Fibroblast of villous mesenchyme (primary cell): ENCODE results near the gene CERT1. TPM values are rescaled to one million over a fixed set of nuclear protein-coding genes. Genes with fewer than 3 reads are reported as not detected.

ENCODE experiments used
- DNase-seq: peaks from one replicate; pipeline ENCODE4 v3.0.0-alpha.2; 2010; ENCODE audit warnings: low read depth
- H3K4me3 ChIP-seq: 2 replicates; pipeline ENCODE4 v1.5.1; 2011; ENCODE audit warnings: low read depth, mild to moderate bottlenecking, low read length
- CTCF ChIP-seq: IDR thresholded peaks from 2 replicates; pipeline ENCODE4 v1.5.1; 2012; ENCODE audit warnings: low read depth, mild to moderate bottlenecking, low read length; ENCODE audit not compliant: insufficient read depth
- small RNA-seq: library from RNA; depleted of rRNA; stranded (forward); fragments of <200 nt; gene quantifications from one replicate; pipeline ENCODE3, GENCODE V24; 2012
- total RNA-seq: library from RNA; depleted of rRNA; stranded (reverse); fragments of >200 nt; gene quantifications from 2 replicates; pipeline ENCODE4 v1.2.3, GENCODE V29; 2012

CERT1 gene
- total RNA-seq, 1 donor = 27.2 TPM

DNA sequence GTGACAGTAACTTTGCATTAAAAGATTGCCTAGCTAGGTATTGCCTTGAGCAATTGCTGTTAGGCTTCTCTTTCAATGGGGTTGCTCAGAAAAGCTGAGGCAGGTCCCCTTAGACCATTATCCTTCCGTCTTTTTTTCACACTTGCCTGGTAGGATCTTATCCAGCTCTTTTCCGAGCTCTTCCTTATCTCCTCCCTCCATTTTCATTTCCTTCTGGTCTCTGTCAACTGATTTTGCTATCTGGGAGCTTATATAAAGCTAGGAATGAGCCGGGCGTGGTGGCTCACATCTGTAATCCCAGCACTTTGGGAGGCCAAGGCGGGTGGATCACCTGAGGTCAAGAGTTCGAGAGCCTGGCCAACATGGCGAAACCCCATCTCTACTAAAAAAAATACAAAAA lies 181.0 kb downstream of the CERT1 start:
- DNase-seq = no peak

More for the DNA sequence above, 181.0 kb downstream of the CERT1 start:
- no peak for TF ChIP-seq CTCF
- H3K4me3 ChIP-seq = no peak overlapping the region

Small RNA genes within 50 kb of the gene (small RNA-seq; reads per million reads assigned to genes)
- gene RNU7-175P = not detected

Other genes starting within 250 kb of the CERT1 start
- gene HMGCR, start 174.4 kb downstream of the CERT1 start, total RNA-seq = 166 and 198 TPM in 2 replicates
- 33.8 and 50.1 TPM in 2 replicates for gene POLK, start 262 bp upstream of the CERT1 start, total RNA-seq
- under 0.01 and 0.32 TPM in 2 replicates for gene ANKDD1B, start 99.8 kb upstream of the CERT1 start, total RNA-seq
- gene POC5, start 205.8 kb upstream of the CERT1 start, total RNA-seq = 10.6 and 15.5 TPM in 2 replicates